C4-2B (cell line): ENCODE data around the gene SEC14L2.

ENCODE experiments used
- CTCF ChIP-seq: fragments of 450-650 bp; conservative IDR thresholded peaks from 2 replicates; pipeline ENCODE4 v1.5.1; 2017; ENCODE audit warnings: mild to moderate bottlenecking
- ZFX ChIP-seq: fragments of 450-650 bp; IDR thresholded peaks from 2 replicates; pipeline ENCODE4 v1.6.1; 2017

GRCh38 chr22:30472994-30473720, 76.3 kb downstream of the SEC14L2 start:
- no peak for TF ChIP-seq CTCF
- TF ChIP-seq ZFX: no peak
